GDM1 (cell line): ENCODE results near the gene ZNF497.

Experiments
- DNase-seq: peaks from one replicate; lab custom pipeline; 2025; lab: John Stamatoyannopoulos, UW

The ZNF497 gene

GRCh38 chr19:58367698-58368454 lies 5.3 kb upstream of the ZNF497 start:
- DNase-seq: no peak

GRCh38 chr19:58366585-58367430 lies 4.3 kb upstream of the ZNF497 start:
- DNase-seq: no peak

GRCh38 chr19:58364146-58364545 lies 1.6 kb upstream of the ZNF497 start:
- DNase-seq: peak; percentile 74

- DNase-seq: peak; percentile 36
Observed at GRCh38 chr19:58361900-58362271, 665 bp downstream of the ZNF497 start.

GRCh38 chr19:58357481-58358145 lies 4.9 kb downstream of the ZNF497 start:
- no peak for DNase-seq

- no peak for DNase-seq
Observed at GRCh38 chr19:58356766-58357480, 5.6 kb downstream of the ZNF497 start.

- no peak for DNase-seq
Observed at GRCh38 chr19:58355908-58356765, 6.4 kb downstream of the ZNF497 start.

GRCh38 chr19:58355215-58355796 lies 7.2 kb downstream of the ZNF497 start:
- DNase-seq: no peak

- DNase-seq: no peak
Observed at GRCh38 chr19:58354478-58355030, 8.0 kb downstream of the ZNF497 start.

- DNase-seq: no peak
Observed at GRCh38 chr19:58353717-58354477, 8.7 kb downstream of the ZNF497 start.

GRCh38 chr19:58352760-58353671 lies 9.5 kb downstream of the ZNF497 start, which contains the start of gene A1BG:
A1BG (minus strand) TSS chr19:58353492; CDS start chr19:58353437, 55 bp downstream.
- no peak for DNase-seq

GRCh38 chr19:58351990-58352755 lies 10.4 kb downstream of the ZNF497 start:
- DNase-seq: no peak

- no peak for DNase-seq
Observed at GRCh38 chr19:58351558-58351878, 11.0 kb downstream of the ZNF497 start.

- DNase-seq: no peak
Observed at GRCh38 chr19:58350871-58351557, 11.5 kb downstream of the ZNF497 start.

- no peak for DNase-seq
Observed at GRCh38 chr19:58350001-58350861, 12.3 kb downstream of the ZNF497 start.

GRCh38 chr19:58349590-58349989 lies 13.0 kb downstream of the ZNF497 start:
- DNase-seq: no peak
